Mesendoderm (in vitro differentiated cells): Measurements from ENCODE around the gene CCDC170.

Experiments used
- DNase-seq: peaks from one replicate; pipeline ENCODE4 v3.0.0; 2013
- H2AK5ac ChIP-seq: 2 replicates; pipeline ENCODE4 v1.6.1; 2013; ENCODE audit warnings: low read length, inconsistent platforms
- H2BK120ac ChIP-seq: 2 replicates; pipeline ENCODE4 v1.6.1; 2013; ENCODE audit warnings: low read depth, mild to moderate bottlenecking, low read length, moderate library complexity, mixed read lengths
- H2BK15ac ChIP-seq: replicated peaks from 2 replicates; pipeline ENCODE4 v1.6.1; 2013; ENCODE audit warnings: low read depth, mild to moderate bottlenecking, moderate library complexity
- H2BK5ac ChIP-seq: 2 replicates; pipeline ENCODE4 v1.6.1; 2013; ENCODE audit warnings: low read length, inconsistent platforms
- H3K18ac ChIP-seq: 2 replicates; pipeline ENCODE4 v1.6.1; 2013; ENCODE audit warnings: mild to moderate bottlenecking, low read length, mixed read lengths
- H3K23ac ChIP-seq: one replicate; pipeline ENCODE4 v1.6.1; 2013; ENCODE audit warnings: low read length
- H3K27ac ChIP-seq: 2 replicates; pipeline ENCODE4 v1.5.1; 2013; ENCODE audit warnings: low read depth, mild to moderate bottlenecking, inconsistent platforms, low read length, moderate library complexity
- H3K27me3 ChIP-seq: 2 replicates; pipeline ENCODE4 v1.6.1; 2013; ENCODE audit warnings: low read length, control low read depth, mild to moderate bottlenecking, inconsistent platforms; ENCODE audit not compliant: insufficient read depth, poor library complexity
- H3K36me3 ChIP-seq: 2 replicates; pipeline ENCODE4 v1.6.1; 2013; ENCODE audit warnings: low read length, inconsistent platforms; ENCODE audit not compliant: control insufficient read depth, insufficient read depth
- H3K4ac ChIP-seq: one replicate; pipeline ENCODE4 v1.6.1; 2013; ENCODE audit warnings: low read depth, mild to moderate bottlenecking, low read length, moderate library complexity
- H3K4me1 ChIP-seq: 2 replicates; pipeline ENCODE4 v1.6.1; 2013; ENCODE audit warnings: low read depth, low read length, inconsistent platforms; ENCODE audit not compliant: control insufficient read depth
- H3K4me2 ChIP-seq: 2 replicates; pipeline ENCODE4 v1.6.1; 2013; ENCODE audit warnings: low read length
- H3K4me3 ChIP-seq: 2 replicates; pipeline ENCODE4 v1.5.1; 2013; ENCODE audit warnings: mild to moderate bottlenecking, low read length
- H3K56ac ChIP-seq: one replicate; pipeline ENCODE4 v1.6.1; 2013; ENCODE audit warnings: low read length
- H3K79me1 ChIP-seq: 2 replicates; pipeline ENCODE4 v1.6.1; 2013; ENCODE audit warnings: low read length, inconsistent platforms
- H3K79me2 ChIP-seq: 2 replicates; pipeline ENCODE4 v1.6.1; 2013; ENCODE audit warnings: mild to moderate bottlenecking, low read length; ENCODE audit not compliant: control insufficient read depth, insufficient read depth
- H3K9ac ChIP-seq: 2 replicates; pipeline ENCODE4 v1.6.1; 2013; ENCODE audit warnings: low read length, inconsistent platforms
- H4K5ac ChIP-seq: one replicate; pipeline ENCODE4 v1.6.1; 2013; ENCODE audit warnings: low read length
- H4K8ac ChIP-seq: one replicate; pipeline ENCODE4 v1.6.1; 2013; ENCODE audit warnings: low read depth, mild to moderate bottlenecking, control low read depth, low read length, moderate library complexity
- WGBS: extraction: QIAGEN DNeasy Blood & Tissue Kit; methylation state at CpG from one replicate; pipeline ENCODE4 v1.1.7; 2013; ENCODE audit warnings: low lambda C conversion rate, missing lambda C conversion rate; ENCODE audit not compliant: insufficient coverage; ENCODE audit errors: extremely low coverage; 5-methylcytosine and 5-hydroxymethylcytosine counted together

Gene CCDC170

DNA sequence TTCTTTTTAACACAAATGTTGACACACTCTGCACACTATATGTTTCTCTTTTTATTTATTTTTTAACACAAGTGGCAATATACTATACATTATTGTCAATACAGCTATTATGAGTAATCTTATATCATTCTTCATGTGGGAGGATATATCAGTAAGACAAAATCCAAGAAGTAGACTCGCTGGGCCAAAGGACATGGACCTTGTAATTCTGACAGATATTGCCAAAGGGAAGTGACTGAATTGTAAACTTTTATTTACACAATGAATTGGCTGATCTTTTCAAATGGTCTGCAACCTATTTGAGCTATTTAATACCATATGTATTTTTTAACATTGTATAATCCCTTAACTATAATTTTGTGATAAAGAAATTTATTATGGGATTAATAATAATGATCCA, 56.0 kb downstream of the CCDC170 start:
- Histone ChIP-seq H2BK15ac (no peak overlapping the region), H3K9ac (no peak overlapping the region), H3K18ac (no peak overlapping the region), H3K23ac (no peak overlapping the region), H2BK120ac (no peak overlapping the region), H4K5ac (no peak overlapping the region), H3K4me3 (no peak overlapping the region), H3K36me3 (no peaks in the 10 kb centered on the region), H2AK5ac (no peak overlapping the region), H3K56ac (no peak overlapping the region), H2BK5ac (no peak overlapping the region), H3K4ac (no peak overlapping the region), H4K8ac (no peak overlapping the region), H3K27me3 (no peaks in the 10 kb centered on the region), H3K79me1 (no peaks in the 10 kb centered on the region), H3K4me1 (no peaks in the 10 kb centered on the region), H3K27ac (no peak overlapping the region), H3K4me2 (no peak overlapping the region), H3K79me2 (no peaks in the 10 kb centered on the region)
- no peak for DNase-seq
- no CpG with 5 or more reads among the region's 1 CpG for WGBS

DNA sequence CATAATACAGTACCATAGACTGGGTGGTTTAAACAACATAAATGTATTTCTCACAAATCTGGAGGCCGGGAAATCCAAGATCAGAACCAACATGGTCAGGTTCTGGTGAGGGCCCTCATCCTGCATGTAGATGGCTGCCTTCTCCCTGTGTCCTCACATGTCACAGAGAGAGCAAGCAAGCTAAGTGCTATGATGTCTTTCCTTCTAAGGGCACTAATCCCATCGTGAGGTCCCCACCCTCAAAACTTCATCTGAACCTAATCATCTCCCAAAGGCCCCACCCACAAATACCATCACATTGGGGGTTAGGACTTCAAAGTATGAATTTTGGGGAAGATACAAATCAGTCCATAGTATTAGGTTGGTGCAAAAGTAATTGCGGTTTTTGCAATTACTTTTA, 56.8 kb downstream of the CCDC170 start:
- H2BK15ac ChIP-seq, result no peak overlapping the region
- no peak overlapping the region for H3K9ac ChIP-seq
- H3K18ac ChIP-seq, result no peak overlapping the region
- no peaks in the 10 kb centered on the region for H3K36me3 ChIP-seq
- no peak overlapping the region for H3K4ac ChIP-seq
- H3K79me2 ChIP-seq, result no peaks in the 10 kb centered on the region
- H3K79me1 ChIP-seq, result no peaks in the 10 kb centered on the region
- no peaks in the 10 kb centered on the region for H3K27me3 ChIP-seq
- no peak overlapping the region for H3K4me2 ChIP-seq
- H3K4me1 ChIP-seq, result no peaks in the 10 kb centered on the region
- no peak overlapping the region for H2BK5ac ChIP-seq
- no peak for DNase-seq
- no peak overlapping the region for H2BK120ac ChIP-seq
- no peak overlapping the region for H3K27ac ChIP-seq
- H3K56ac ChIP-seq, result no peak overlapping the region
- H2AK5ac ChIP-seq, result no peak overlapping the region
- H3K4me3 ChIP-seq, result no peak overlapping the region
- H4K8ac ChIP-seq, result no peak overlapping the region
- H3K23ac ChIP-seq, result no peak overlapping the region
- no CpG with 5 or more reads among the region's 3 CpGs for WGBS
- H4K5ac ChIP-seq, result no peak overlapping the region

DNA sequence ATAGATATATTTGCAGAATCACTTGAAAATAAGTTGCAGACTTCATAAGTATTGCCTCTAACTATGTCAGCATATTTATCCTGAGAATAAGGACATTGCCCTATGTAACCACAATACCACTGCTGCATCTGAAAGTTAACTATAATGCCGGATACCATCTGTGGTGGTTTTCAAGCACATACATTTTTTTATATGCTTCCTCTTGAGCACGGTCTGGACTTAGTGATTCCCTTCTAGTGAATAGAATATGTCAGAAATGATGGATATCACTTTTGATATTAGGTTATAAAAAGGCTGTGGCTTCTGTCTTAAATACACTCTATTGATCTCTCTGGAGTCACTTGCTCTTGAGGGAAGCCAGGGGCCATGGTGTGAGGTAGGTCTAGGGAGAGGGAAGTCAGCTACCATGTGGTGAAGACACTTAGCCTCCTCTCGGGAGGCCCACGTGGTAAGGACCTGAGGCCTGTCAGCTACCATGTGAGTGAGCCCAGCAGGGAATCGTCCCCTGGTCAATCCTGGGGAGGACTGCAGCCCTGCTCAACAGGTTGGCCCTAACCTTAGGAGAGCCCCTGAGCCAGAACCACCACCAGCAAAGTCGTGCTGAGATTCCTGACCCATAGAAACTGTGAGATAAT, 57.5 kb downstream of the CCDC170 start:
- no peak for DNase-seq
- Histone ChIP-seq H3K4me3 (no peak overlapping the region), H4K8ac (no peak overlapping the region), H4K5ac (no peak overlapping the region), H3K36me3 (no peaks in the 10 kb centered on the region), H3K18ac (no peak overlapping the region), H3K4me1 (no peaks in the 10 kb centered on the region), H3K56ac (no peak overlapping the region), H3K9ac (no peak overlapping the region), H2AK5ac (no peak overlapping the region), H3K79me1 (no peaks in the 10 kb centered on the region), H2BK120ac (no peak overlapping the region), H3K27me3 (no peaks in the 10 kb centered on the region), H3K23ac (no peak overlapping the region), H3K4ac (no peak overlapping the region), H2BK5ac (no peak overlapping the region), H3K4me2 (no peak overlapping the region), H3K79me2 (no peaks in the 10 kb centered on the region), H2BK15ac (no peak overlapping the region), H3K27ac (no peak overlapping the region)
- no CpG with 5 or more reads among the region's 6 CpGs for WGBS

DNA sequence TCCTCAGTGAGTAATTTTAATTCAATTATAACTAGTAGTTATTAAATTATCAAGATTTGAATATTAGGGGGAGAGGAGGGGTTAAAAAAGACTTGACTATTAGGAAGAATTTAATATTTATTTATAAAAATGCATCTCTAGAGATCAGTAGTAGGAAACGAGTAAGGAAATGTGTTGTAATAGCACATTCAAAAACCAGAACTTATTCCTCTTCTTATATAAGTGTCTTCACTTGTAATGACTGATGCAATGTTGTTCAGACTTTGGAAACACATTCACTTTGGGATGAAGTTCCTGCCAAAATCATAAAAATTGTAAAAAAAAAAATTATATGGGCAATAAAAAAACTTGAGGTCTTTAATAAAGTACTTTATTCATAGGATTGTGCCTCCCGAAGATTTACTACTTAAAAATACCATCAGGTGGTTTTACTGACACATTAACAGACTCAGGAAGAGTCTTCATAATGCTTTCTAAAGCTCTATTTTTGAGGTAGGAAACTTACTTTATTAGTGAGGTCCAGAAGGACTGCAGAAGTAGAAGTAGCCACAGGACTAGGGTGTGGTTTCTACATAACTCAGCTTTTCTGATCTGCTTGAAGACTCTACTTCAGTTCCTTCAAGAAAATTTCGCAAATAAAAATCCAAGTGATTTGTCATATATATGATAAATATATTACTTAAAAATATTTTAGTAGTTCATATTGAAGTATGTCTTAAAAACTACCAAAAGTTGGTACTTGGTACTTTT, 59.8 kb downstream of the CCDC170 start:
- no CpG with 5 or more reads among the region's 3 CpGs for WGBS
- Histone ChIP-seq H2BK5ac (no peak overlapping the region), H4K5ac (no peak overlapping the region), H3K36me3 (no peaks in the 10 kb centered on the region), H3K27ac (no peak overlapping the region), H3K79me1 (no peaks in the 10 kb centered on the region), H3K18ac (no peak overlapping the region), H3K27me3 (no peaks in the 10 kb centered on the region), H3K4ac (no peak overlapping the region), H3K23ac (no peak overlapping the region), H3K79me2 (no peaks in the 10 kb centered on the region), H3K4me2 (no peak overlapping the region), H2BK15ac (no peak overlapping the region), H4K8ac (no peak overlapping the region), H2AK5ac (no peak overlapping the region), H3K4me1 (no peaks in the 10 kb centered on the region), H3K56ac (no peak overlapping the region), H2BK120ac (no peak overlapping the region), H3K9ac (no peak overlapping the region), H3K4me3 (no peak overlapping the region)
- no peak for DNase-seq

DNA sequence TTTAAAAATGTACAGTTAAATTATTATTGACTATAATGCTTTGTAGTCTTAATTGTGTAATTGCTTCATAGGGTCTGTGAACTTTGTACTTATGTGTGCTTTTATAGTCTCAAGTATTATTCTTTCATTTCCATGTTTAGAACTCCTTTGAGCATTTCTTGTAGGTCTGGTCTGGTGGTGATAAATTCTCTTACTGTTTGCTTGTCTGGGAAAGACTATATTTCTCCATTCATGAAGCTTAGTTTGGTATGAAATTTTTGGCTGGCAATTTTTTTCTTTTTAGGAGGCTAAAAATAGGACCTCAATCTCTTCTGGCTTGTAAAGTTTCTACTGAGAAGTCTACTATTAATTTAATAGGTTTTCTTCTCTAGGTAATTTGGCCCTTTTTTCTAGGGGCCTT, 67.4 kb downstream of the CCDC170 start:
- H3K4me3 ChIP-seq, result no peak overlapping the region
- H3K79me2 ChIP-seq, result no peaks in the 10 kb centered on the region
- no peaks in the 10 kb centered on the region for H3K79me1 ChIP-seq
- no peak for DNase-seq
- no peak overlapping the region for H2BK15ac ChIP-seq
- H3K27me3 ChIP-seq, result no peaks in the 10 kb centered on the region
- H3K4me1 ChIP-seq, result no peaks in the 10 kb centered on the region
- no peak overlapping the region for H3K4me2 ChIP-seq
- no peaks in the 10 kb centered on the region for H3K36me3 ChIP-seq
- no peak overlapping the region for H2AK5ac ChIP-seq
- H3K4ac ChIP-seq, result no peak overlapping the region
- H4K8ac ChIP-seq, result no peak overlapping the region
- H3K18ac ChIP-seq, result no peak overlapping the region
- H3K27ac ChIP-seq, result no peak overlapping the region
- no peak overlapping the region for H2BK120ac ChIP-seq
- H3K56ac ChIP-seq, result no peak overlapping the region
- no peak overlapping the region for H2BK5ac ChIP-seq
- H4K5ac ChIP-seq, result no peak overlapping the region
- H3K23ac ChIP-seq, result no peak overlapping the region
- H3K9ac ChIP-seq, result no peak overlapping the region

DNA sequence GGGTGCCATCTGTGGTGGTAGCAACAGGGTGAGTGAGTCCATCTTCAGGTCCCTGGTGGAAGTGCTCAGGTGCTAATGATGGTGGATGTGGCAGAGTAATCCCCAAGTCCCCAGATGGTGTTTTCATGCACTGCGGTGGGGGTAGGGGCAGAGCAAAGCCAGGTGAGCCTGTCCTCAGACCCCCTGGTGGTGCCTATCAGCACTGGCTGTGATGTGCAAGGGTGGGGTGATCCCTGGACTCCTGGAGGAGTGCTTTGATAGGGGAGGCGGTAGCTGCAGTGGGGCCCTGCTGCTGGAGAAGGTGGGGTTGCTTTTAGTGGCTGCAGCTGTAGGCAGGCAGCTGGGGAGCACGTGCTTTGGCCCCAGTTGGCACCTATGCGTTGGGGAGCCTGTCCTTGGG, 70.8 kb downstream of the CCDC170 start:
- Histone ChIP-seq H2AK5ac (no peak overlapping the region), H3K56ac (no peak overlapping the region), H4K8ac (no peak overlapping the region), H3K4ac (no peak overlapping the region), H3K23ac (no peak overlapping the region), H4K5ac (no peak overlapping the region), H2BK5ac (no peak overlapping the region), H3K27me3 (no peaks in the 10 kb centered on the region), H3K36me3 (no peaks in the 10 kb centered on the region), H3K4me2 (no peak overlapping the region), H3K79me2 (no peaks in the 10 kb centered on the region), H2BK15ac (no peak overlapping the region), H3K27ac (no peak overlapping the region), H3K9ac (no peak overlapping the region), H3K79me1 (no peaks in the 10 kb centered on the region), H3K4me3 (no peak overlapping the region), H3K18ac (no peak overlapping the region), H2BK120ac (no peak overlapping the region), H3K4me1 (no peaks in the 10 kb centered on the region)
- WGBS, result no CpG with 5 or more reads among the region's 4 CpGs
- DNase-seq, result no peak
